Activated CD8-positive, alpha-beta T cell treated with anti-CD3 and anti-CD28 coated beads, Interleukin-2, amount 10 ng/mL, durations not matched to agents 7 days and 5 days (primary cell): ENCODE measurements around the gene STARD3. TPM values are rescaled to one million over a fixed set of nuclear protein-coding genes. Genes with fewer than 3 reads are reported as not detected.
A peak's percentile ranks its signal among the peaks of the same experiment; 100 is the strongest.
"Not testable (repeated sequence)": the region's sequence is repeated elsewhere in the genome, so short reads cannot be mapped to it uniquely, and the experiment has no call there.

Source experiments
- ATAC-seq: fragments of 150-1000 bp; cut with Tn5 transposase; one replicate; pipeline ENCODE4 v1.10.0; 2021; ENCODE audit warnings: moderate library complexity
- CTCF ChIA-PET: fragments of 350-600 bp; sonication (Branson Sonifier 250); formaldehyde crosslinking; loops from one replicate; lab custom pipeline; 2021; ENCODE audit warnings: antibody characterized with exemption; lab: Charles Lee
- POLR2A ChIA-PET: fragments of 350-600 bp; sonication (Branson Sonifier 250); formaldehyde crosslinking; loops from one replicate; lab custom pipeline; 2021; ENCODE audit warnings: antibody characterized with exemption; lab: Charles Lee
- DNase-seq: peaks from one replicate; pipeline ENCODE4 v3.0.0-alpha.2; 2020
- H3K27ac Mint-ChIP-seq: one replicate; pipeline ENCODE4 v1.8.0; 2021; ENCODE audit warnings: mild to moderate bottlenecking, mixed read lengths
- H3K27me3 Mint-ChIP-seq: one replicate; pipeline ENCODE4 v1.8.0; 2021; ENCODE audit warnings: low read depth, mixed read lengths
- H3K36me3 Mint-ChIP-seq: one replicate; pipeline ENCODE4 v1.8.0; 2021; ENCODE audit warnings: low read depth, mixed read lengths
- H3K4me1 Mint-ChIP-seq: one replicate; pipeline ENCODE4 v1.8.0; 2021; ENCODE audit warnings: low read depth, mixed read lengths
- H3K4me3 Mint-ChIP-seq: one replicate; pipeline ENCODE4 v1.8.0; 2021; ENCODE audit warnings: mild to moderate bottlenecking, mixed read lengths
- H3K9me3 Mint-ChIP-seq: one replicate; pipeline ENCODE4 v1.8.0; 2022; ENCODE audit warnings: mixed read lengths; ENCODE audit not compliant: insufficient read depth
- total RNA-seq, 2 experiments: library from RNA; stranded (reverse); gene quantifications; one replicate each; pipeline ENCODE4 v1.2.3, GENCODE V29; 2021

STARD3 gene
- total RNA-seq, 2 experiments from 2014 or later = 69.0 to 72.1 TPM

DNA sequence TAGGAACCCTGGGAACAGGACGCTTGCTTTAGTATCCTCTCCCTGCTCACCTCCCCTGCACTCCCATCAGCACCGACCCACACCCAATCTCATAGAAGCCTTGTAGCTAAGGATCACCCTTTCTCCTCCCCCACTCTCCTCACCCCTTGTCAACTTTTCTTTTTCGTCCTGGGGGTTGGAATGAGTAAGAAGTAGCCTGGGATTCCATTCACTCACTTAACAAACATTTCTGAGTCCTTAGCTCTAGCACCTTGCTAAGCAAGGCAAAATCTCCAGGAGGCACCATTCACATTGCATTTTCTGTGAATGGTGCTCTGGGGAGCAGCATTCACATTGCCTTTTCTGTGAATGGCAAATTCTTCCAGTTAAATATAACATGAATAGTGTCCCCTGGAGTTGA, 52.0 kb downstream of the STARD3 start:
- no peaks in the 10 kb centered on the region for H3K27me3 Mint-ChIP-seq
- H3K27ac Mint-ChIP-seq = peak overlapping the region; percentile 95
- H3K36me3 Mint-ChIP-seq = peaks cover 12% of the 10 kb centered on the region
- CTCF ChIA-PET = interaction anchor here (1.0 to 2.9 kb wide), 5 partner anchors 10 to 66 kb away, joined by 3 to 16 read pairs (median 9); partner anchors contain the start of genes MIEN1 and PNMT
- POLR2A ChIA-PET = interaction anchor here (0.6 to 2.7 kb wide), 5 partner anchors 11 to 286 kb away, joined by 3 to 32 read pairs (median 12); partner anchors contain the start of gene MIEN1
- H3K4me1 Mint-ChIP-seq = peaks cover 28% of the 10 kb centered on the region
- H3K9me3 Mint-ChIP-seq = no peaks in the 10 kb centered on the region
- peak overlapping the region; percentile 98 for H3K4me3 Mint-ChIP-seq
- DNase-seq (no peak), ATAC-seq (no peak)

DNA sequence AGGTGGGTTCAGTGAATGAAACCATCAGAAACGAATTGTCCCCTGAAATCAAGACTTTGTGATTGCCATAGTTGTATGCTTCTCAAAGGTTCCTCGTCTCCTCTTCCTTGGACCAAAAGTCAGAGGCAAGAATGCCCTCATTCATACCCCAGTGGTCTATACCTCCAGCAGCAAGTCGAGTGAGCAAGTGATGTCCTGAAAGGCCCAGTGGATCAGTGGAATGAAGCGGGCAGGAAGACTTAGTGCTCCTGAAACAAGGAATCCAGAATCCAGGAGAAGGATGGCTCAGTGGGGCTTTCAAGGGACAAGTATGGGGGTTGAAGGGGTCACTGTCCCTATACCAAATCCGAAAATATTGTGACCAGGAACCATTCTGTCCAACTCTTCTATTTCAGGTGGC, 57.6 kb downstream of the STARD3 start:
- no peak for ATAC-seq
- H3K36me3 Mint-ChIP-seq = peaks cover under 1% of the 10 kb centered on the region
- ChIA-PET POLR2A (no interaction called here), CTCF (interaction anchor here (0.8 to 4.2 kb wide), 3 partner anchors 9 to 73 kb away, joined by 3 to 15 read pairs (median 4); no protein-coding TSS in a partner anchor)
- DNase-seq = no peak
- H3K4me1 Mint-ChIP-seq = peaks cover 3% of the 10 kb centered on the region
- no peak overlapping the region for H3K4me3 Mint-ChIP-seq
- H3K9me3 Mint-ChIP-seq = no peaks in the 10 kb centered on the region
- H3K27me3 Mint-ChIP-seq = peaks cover 8% of the 10 kb centered on the region
- no peak overlapping the region for H3K27ac Mint-ChIP-seq

DNA sequence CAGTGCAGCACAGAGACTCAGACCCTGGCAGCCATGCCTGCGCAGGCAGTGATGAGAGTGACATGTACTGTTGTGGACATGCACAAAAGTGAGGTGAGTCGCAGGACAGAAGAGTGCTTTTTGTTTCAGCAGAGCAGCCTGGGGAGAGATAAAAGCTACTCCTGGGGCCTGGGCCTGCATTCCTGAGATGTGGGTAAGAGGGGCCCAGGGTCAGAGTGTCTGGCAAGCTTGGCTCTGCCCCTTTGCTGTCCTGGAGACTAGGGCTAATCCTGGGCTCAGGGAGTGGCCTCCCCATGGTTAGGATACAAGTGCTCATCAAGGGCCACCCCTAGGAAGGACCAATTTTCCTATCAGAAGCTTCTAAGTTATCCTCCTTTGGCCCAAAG, 58.1 kb downstream of the STARD3 start:
- Mint-ChIP-seq H3K36me3 (peaks cover 2% of the 10 kb centered on the region), H3K4me3 (no peak overlapping the region), H3K27ac (no peak overlapping the region), H3K27me3 (peaks cover 11% of the 10 kb centered on the region), H3K9me3 (no peaks in the 10 kb centered on the region), H3K4me1 (peaks cover 6% of the 10 kb centered on the region)
- POLR2A ChIA-PET = no interaction called here
- CTCF ChIA-PET = interaction anchor here (0.8 to 4.2 kb wide), 3 partner anchors 9 to 73 kb away, joined by 3 to 15 read pairs (median 4); no protein-coding TSS in a partner anchor
- peak; percentile 44 for ATAC-seq
- no peak for DNase-seq

DNA sequence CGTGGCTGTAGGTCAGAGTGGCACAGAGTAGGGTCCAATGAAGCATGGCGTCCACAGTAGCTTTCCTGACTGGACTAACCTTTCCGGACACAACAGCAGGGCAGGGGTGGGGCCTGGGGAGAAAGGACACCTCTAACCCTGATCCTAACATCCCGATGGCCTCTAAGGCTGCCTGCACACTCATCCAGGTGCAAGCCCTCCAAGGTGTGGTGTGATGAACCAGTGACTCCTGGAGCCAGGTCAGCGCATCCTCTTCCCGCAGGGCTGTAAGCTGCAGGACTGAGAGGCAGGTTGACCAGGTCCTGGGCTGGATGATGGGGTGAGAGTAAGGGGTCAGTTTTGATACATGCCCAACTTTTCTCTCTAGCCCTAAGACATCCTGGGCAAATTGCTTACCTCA, 59.8 kb downstream of the STARD3 start:
- no peak for DNase-seq
- Mint-ChIP-seq H3K27ac (no peak overlapping the region), H3K4me3 (no peak overlapping the region), H3K9me3 (no peaks in the 10 kb centered on the region), H3K4me1 (peaks cover 6% of the 10 kb centered on the region), H3K36me3 (peaks cover 2% of the 10 kb centered on the region), H3K27me3 (peaks cover 24% of the 10 kb centered on the region)
- CTCF ChIA-PET = interaction anchor here (1.0 to 4.2 kb wide), 3 partner anchors 33 to 75 kb away, joined by 3 to 15 read pairs (median 3); no protein-coding TSS in a partner anchor
- POLR2A ChIA-PET = no interaction called here
- ATAC-seq = no peak

DNA sequence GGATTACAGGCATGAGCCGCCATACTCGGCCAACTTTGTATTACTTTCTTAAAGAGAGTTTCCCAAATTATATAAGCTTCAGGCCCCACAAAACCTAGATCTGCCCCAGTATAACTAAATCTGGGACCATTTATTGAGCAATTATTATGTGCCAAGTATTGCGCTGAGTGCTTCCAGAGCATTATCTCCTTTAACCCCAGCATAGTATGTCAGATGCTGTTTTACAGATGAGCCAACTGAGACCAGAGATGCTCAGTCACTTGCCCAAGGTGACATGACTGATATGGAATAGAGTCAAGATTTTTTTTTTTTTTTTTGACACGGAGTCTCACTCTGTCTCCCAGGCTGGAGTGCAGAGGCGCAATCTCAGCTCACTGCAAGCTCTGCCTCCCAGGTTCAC, 61.0 kb downstream of the STARD3 start:
- H3K4me1 Mint-ChIP-seq = peaks cover 6% of the 10 kb centered on the region
- no peaks in the 10 kb centered on the region for H3K9me3 Mint-ChIP-seq
- CTCF ChIA-PET = interaction anchor here (1.0 to 4.2 kb wide), 2 partner anchors 75 to 76 kb away, joined by 3 to 15 read pairs; no protein-coding TSS in a partner anchor
- H3K4me3 Mint-ChIP-seq = no peak overlapping the region
- POLR2A ChIA-PET = no interaction called here
- no peak overlapping the region for H3K27ac Mint-ChIP-seq
- peaks cover 2% of the 10 kb centered on the region for H3K36me3 Mint-ChIP-seq
- H3K27me3 Mint-ChIP-seq = peaks cover 25% of the 10 kb centered on the region
- no peak for ATAC-seq
- DNase-seq = no peak

DNA sequence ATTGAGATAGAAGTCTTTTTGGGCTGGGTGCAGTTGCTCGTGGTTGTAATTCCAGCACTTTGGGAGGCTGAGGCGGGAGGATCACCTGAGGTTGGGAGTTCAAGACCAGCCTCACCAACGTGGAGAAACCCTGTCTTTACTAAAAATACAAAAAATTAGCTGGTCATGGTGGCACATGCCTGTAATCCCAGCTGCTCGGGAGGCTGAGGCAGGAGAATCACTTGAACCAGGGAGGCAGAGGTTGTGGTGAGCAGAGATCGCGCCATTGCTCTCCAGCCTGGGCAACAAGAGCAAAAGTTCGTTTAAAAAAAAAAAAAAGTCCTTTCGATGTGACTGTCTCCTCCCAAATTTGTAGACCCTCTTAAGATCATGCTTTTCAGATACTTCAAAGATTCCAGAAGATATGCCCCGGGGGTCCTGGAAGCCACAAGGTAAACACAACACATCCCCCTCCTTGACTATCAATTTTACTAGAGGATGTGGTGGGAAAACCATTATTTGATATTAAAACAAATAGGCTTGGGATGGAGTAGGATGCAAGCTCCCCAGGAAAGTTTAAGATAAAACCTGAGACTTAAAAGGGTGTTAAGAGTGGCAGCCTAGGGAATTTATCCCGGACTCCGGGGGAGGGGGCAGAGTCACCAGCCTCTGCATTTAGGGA, 62.3 kb downstream of the STARD3 start:
- ChIA-PET POLR2A (interaction anchor here (1.3 kb wide), 1 partner anchor 30 kb away, joined by 3 read pairs; no protein-coding TSS in a partner anchor), CTCF (interaction anchor here (1.1 to 1.9 kb wide), 3 partner anchors 19 to 45 kb away, joined by 3 to 6 read pairs (median 3); no protein-coding TSS in a partner anchor)
- not testable (repeated sequence) for DNase-seq, H3K4me1 Mint-ChIP-seq, H3K27ac Mint-ChIP-seq, ATAC-seq, H3K9me3 Mint-ChIP-seq, H3K4me3 Mint-ChIP-seq, H3K36me3 Mint-ChIP-seq
- H3K27me3 Mint-ChIP-seq = peaks cover 25% of the 10 kb centered on the region

DNA sequence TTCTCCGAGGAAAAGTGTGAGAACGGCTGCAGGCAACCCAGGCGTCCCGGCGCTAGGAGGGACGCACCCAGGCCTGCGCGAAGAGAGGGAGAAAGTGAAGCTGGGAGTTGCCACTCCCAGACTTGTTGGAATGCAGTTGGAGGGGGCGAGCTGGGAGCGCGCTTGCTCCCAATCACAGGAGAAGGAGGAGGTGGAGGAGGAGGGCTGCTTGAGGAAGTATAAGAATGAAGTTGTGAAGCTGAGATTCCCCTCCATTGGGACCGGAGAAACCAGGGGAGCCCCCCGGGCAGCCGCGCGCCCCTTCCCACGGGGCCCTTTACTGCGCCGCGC, 62.8 kb downstream of the STARD3 start, which contains the start of gene ERBB2:
Gene ERBB2 (plus strand): TSS at position 247 of the 330 bp plus-strand sequence. CDS start 175 bp downstream, outside the sequence.
- DNase-seq (no peak), ATAC-seq (no peak)
- Mint-ChIP-seq H3K27me3 (peaks cover 25% of the 10 kb centered on the region), H3K27ac (no peak within 1 kb of the TSS), H3K9me3 (no peaks in the 10 kb centered on the region), H3K4me1 (peaks cover 8% of the 10 kb centered on the region), H3K4me3 (no peak within 1 kb of the TSS), H3K36me3 (peaks cover 2% of the 10 kb centered on the region)
- ChIA-PET CTCF (interaction anchor here (1.1 to 1.9 kb wide), 3 partner anchors 19 to 46 kb away, joined by 3 to 6 read pairs (median 3); no protein-coding TSS in a partner anchor), POLR2A (interaction anchor here (1.3 kb wide), 1 partner anchor 30 kb away, joined by 3 read pairs; no protein-coding TSS in a partner anchor)

DNA sequence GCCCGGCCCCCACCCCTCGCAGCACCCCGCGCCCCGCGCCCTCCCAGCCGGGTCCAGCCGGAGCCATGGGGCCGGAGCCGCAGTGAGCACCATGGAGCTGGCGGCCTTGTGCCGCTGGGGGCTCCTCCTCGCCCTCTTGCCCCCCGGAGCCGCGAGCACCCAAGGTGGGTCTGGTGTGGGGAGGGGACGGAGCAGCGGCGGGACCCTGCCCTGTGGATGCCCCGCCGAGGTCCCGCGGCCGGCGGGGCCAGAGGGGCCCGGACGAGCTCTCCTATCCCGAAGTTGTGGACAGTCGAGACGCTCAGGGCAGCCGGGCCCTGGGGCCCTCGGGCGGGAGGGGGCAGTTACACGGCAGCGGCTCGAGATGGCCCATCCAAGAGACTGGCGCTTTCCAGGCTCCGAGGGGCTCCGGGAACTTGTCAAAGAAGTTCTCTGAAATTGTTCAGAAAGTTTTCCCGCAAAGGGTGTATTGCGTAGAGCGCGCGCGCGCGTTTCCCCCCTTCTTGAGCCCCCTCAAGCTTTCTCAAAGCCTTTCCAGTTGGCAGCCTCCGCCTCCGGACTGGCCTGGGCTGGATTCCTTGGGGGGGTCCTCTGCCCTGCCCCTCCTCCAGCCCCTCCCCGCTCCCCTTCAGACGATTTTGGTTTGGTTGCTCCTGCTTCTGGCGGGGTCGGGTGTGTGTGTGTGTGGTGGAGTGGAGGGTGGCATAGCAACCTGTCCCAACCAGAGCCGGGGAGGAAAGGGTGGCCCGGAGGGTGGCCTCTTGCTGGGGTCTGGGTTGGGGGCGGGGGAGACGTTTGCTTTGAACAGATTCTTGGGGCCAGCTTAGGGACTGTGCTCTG, 63.4 kb downstream of the STARD3 start:
- no peak for DNase-seq
- peaks cover 25% of the 10 kb centered on the region for H3K27me3 Mint-ChIP-seq
- ATAC-seq = peak; percentile 38
- no peak overlapping the region for H3K27ac Mint-ChIP-seq
- no peak overlapping the region for H3K4me3 Mint-ChIP-seq
- peaks cover 8% of the 10 kb centered on the region for H3K4me1 Mint-ChIP-seq
- H3K36me3 Mint-ChIP-seq = peaks cover 2% of the 10 kb centered on the region
- CTCF ChIA-PET = interaction anchor here (1.1 to 1.9 kb wide), 4 partner anchors 13 to 46 kb away, joined by 3 to 6 read pairs (median 3); partner anchors contain the start of gene PGAP3
- no peaks in the 10 kb centered on the region for H3K9me3 Mint-ChIP-seq
- POLR2A ChIA-PET = interaction anchor here (1.3 kb wide), 1 partner anchor 29 kb away, joined by 3 read pairs; no protein-coding TSS in a partner anchor

DNA sequence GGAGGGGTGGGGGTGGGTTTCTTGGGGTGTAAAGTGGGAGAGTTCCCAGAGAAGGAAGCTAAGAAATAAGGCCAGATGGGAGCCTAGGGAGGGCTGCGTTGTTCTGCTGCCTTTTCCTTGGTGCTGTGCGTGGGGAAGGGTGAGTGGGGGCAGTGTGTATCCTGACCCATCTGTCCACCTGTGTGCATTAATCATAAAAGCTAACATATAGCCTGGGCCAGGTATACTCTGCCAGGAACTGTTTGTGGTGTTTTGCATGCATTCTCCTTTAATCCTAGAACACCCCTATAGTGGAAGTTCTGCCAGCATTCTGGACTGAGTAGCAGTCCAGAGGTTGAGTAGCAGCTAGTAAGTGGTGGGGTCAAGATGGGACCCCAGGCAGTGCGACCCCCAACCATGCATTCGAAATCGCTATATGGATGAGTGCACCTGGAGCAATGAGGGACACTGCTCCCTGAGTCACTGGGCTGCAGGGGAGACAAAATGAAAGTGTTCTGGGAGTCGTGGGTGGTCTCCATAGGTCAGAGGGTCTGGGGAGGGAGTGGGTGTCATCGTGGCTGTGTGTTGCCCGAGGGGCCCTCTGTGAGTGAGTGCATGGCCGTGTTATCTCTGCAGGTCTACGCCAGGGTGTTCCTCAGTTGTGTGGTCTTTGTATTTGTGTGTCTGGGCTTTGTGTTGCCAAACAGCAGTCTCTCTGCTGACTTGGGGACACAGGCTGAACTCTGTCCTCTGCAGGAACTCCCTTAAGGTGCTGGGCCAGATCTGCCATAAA, 64.3 kb downstream of the STARD3 start:
- H3K4me3 Mint-ChIP-seq = no peak overlapping the region
- no peak overlapping the region for H3K27ac Mint-ChIP-seq
- CTCF ChIA-PET = interaction anchor here (1.5 to 2.1 kb wide), 3 partner anchors 14 to 79 kb away, joined by 3 to 10 read pairs (median 6); partner anchors contain the start of gene PGAP3
- H3K27me3 Mint-ChIP-seq = peaks cover 25% of the 10 kb centered on the region
- peak; percentile 23 for ATAC-seq
- POLR2A ChIA-PET = no interaction called here
- DNase-seq = no peak
- H3K36me3 Mint-ChIP-seq = peaks cover 2% of the 10 kb centered on the region
- peaks cover 8% of the 10 kb centered on the region for H3K4me1 Mint-ChIP-seq
- H3K9me3 Mint-ChIP-seq = no peaks in the 10 kb centered on the region

DNA sequence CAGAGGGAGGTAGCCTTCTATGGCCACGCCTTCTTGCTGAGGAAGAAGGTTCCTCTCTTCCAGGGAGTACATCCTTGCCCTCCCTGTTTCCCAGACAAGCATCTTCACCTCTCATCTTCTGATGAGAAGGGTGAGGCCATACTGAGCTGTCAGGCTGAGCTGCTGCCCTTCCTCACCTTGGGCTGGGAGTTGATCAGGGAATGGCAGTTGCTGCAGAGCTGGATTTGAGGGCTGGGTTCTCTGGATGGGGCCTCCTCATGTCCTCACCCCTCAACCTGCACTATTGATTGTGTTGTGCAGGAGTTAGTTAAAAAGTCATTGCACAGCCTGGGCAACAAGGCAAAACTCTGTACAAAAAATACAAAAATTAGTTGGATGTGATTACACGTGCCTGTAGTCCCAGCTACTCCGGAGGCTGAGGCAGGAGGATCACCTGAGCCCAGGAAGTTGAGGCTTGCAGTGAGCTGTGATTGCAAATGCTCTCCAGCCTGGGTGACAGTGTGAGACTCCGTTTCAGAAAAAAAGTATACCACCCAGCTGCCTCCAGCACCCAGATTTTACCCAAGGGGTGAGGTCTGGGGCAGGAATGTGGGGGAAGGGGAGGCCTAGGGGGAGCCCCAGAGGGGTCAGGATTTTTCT, 65.0 kb downstream of the STARD3 start:
- Mint-ChIP-seq H3K9me3 (no peaks in the 10 kb centered on the region), H3K36me3 (peaks cover 2% of the 10 kb centered on the region), H3K27ac (no peak overlapping the region), H3K27me3 (peaks cover 25% of the 10 kb centered on the region), H3K4me1 (peaks cover 12% of the 10 kb centered on the region), H3K4me3 (no peak overlapping the region)
- ChIA-PET POLR2A (interaction anchor here (2.5 kb wide), 1 partner anchor 14 kb away, joined by 9 read pairs; the partner anchor contains the start of gene PGAP3), CTCF (interaction anchor here (1.3 to 2.1 kb wide), 2 partner anchors 67 to 79 kb away, joined by 3 to 10 read pairs; no protein-coding TSS in a partner anchor)
- no peak for ATAC-seq
- DNase-seq = no peak
